Activated CD4-positive, alpha-beta T cell treated with anti-CD3 and anti-CD28 coated beads for 48 hours (primary cell): Measurements from ENCODE around the gene GAS6.
"Not testable (repeated sequence)": the region's sequence is repeated elsewhere in the genome, so short reads cannot be mapped to it uniquely, and the experiment has no call there.

ENCODE experiments used
- DNase-seq: peaks from one replicate; pipeline ENCODE4 v3.0.0-alpha.2; 2020

The GAS6 gene

GRCh38 chr13:113886561-113887112, 22.8 kb upstream of the GAS6 start:
- no peak for DNase-seq

- DNase-seq = no peak
These were observed 20.9 kb upstream of the GAS6 start for GRCh38 chr13:113884821-113885220.

GRCh38 chr13:113883921-113884804, 20.3 kb upstream of the GAS6 start:
- no peak for DNase-seq

- no peak for DNase-seq
These were observed 19.5 kb upstream of the GAS6 start for GRCh38 chr13:113883314-113883811.

- no peak for DNase-seq
These were observed 18.8 kb upstream of the GAS6 start for GRCh38 chr13:113882716-113883115.

GRCh38 chr13:113882267-113882630, 18.4 kb upstream of the GAS6 start:
- DNase-seq = no peak

- DNase-seq = no peak
These were observed 17.9 kb upstream of the GAS6 start for GRCh38 chr13:113881614-113882266.

GRCh38 chr13:113880651-113881611, 17.1 kb upstream of the GAS6 start:
- no peak for DNase-seq

GRCh38 chr13:113879494-113880360, 15.9 kb upstream of the GAS6 start:
- no peak for DNase-seq

- DNase-seq = no peak
These were observed 15.1 kb upstream of the GAS6 start for GRCh38 chr13:113879017-113879416.

GRCh38 chr13:113877149-113877990, 13.5 kb upstream of the GAS6 start:
- no peak for DNase-seq

- no peak for DNase-seq
These were observed 12.7 kb upstream of the GAS6 start for GRCh38 chr13:113876346-113877148.

- DNase-seq = no peak
These were observed 12.0 kb upstream of the GAS6 start for GRCh38 chr13:113875837-113876281.

GRCh38 chr13:113875429-113875815, 11.5 kb upstream of the GAS6 start:
- DNase-seq = no peak

GRCh38 chr13:113874579-113875428, 10.9 kb upstream of the GAS6 start:
- no peak for DNase-seq

- no peak for DNase-seq
These were observed 10.3 kb upstream of the GAS6 start for GRCh38 chr13:113874177-113874576.

GRCh38 chr13:113869263-113869662, 5.4 kb upstream of the GAS6 start:
- no peak for DNase-seq

GRCh38 chr13:113867913-113868312, 4.0 kb upstream of the GAS6 start:
- not testable (repeated sequence) for DNase-seq

- DNase-seq = no peak
These were observed 1.6 kb upstream of the GAS6 start for GRCh38 chr13:113865427-113865826.
